GM12865 (cell line): ENCODE data around the gene OR8B8.

Source experiments
- DNase-seq: peaks from one replicate; pipeline ENCODE4 v3.0.0; 2010; ENCODE audit warnings: low read depth
- H3K4me3 ChIP-seq: 2 replicates; pipeline ENCODE4 v1.5.1; 2011; ENCODE audit warnings: mild to moderate bottlenecking, low read depth, low read length, control low read depth
- CTCF ChIP-seq: IDR thresholded peaks from 2 replicates; pipeline ENCODE4 v1.5.1; 2011; ENCODE audit warnings: low read length, control low read depth, low read depth, inconsistent platforms; ENCODE audit not compliant: insufficient read depth; ENCODE audit errors: missing control alignments

The OR8B8 gene

DNA sequence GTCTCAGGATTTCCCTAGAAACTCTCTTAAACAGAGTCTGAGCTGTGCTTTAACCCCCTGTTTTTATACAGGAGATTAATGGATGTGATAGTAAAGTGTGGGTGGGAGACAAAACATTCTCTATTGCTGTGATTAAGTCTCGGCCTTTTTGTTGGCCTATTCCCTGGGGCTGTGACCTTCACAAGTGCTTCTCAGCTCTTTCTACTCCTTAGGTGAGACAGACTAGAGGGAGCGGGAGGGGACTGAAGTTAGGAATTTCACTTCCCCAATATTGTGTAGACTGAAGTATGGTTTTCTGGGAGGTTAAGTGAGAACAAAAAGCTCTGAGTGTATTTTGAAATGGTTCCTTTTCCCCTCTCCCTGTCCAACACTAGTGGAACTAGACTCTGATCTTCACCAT, 29.8 kb upstream of the OR8B8 start:
- no peak for TF ChIP-seq CTCF
- no peak for DNase-seq

DNA sequence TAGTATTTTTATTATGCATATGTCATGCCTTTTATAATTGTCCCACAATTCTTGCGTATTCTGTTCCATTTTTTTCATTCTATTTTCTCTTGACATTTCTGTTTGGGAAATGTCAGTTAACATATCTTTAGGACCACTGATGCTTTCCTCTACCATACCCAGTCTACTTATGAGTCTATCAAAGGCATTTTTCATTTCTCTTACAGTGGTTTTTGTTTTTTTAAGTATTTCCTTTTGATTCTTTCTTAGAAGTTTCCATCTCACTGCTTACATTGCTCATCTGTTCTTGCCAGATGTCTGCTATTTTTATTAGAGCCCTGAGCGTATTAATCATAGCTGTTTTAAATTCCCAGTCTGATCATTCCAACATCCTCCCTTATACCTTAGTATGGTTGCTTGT, 29.3 kb upstream of the OR8B8 start:
- H3K4me3 ChIP-seq, result no peak overlapping the region
- TF ChIP-seq CTCF, result no peak
- DNase-seq, result no peak

More for the DNA sequence above, 29.8 kb upstream of the OR8B8 start:
- no peak overlapping the region for H3K4me3 ChIP-seq

DNA sequence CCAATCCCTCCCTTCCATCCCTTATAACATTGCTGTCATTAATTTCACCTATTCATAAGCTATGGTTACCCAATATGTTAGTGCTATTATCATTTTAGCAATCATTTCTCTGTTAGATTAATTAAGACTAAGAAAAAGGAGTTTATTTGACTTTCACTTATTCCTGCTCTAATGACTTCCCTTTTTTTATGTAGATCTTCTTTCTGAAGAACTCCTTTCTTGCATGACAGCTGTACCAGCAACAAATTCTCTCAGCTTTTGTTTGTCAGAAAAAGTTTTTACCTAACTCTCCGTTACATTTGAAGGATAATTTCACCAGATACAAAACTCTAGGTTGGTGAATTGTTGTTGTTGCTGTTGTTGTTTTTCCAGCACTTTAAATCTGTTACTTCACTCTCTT, 28.6 kb upstream of the OR8B8 start:
- DNase-seq, result no peak
- TF ChIP-seq CTCF, result no peak
- H3K4me3 ChIP-seq, result no peak overlapping the region

DNA sequence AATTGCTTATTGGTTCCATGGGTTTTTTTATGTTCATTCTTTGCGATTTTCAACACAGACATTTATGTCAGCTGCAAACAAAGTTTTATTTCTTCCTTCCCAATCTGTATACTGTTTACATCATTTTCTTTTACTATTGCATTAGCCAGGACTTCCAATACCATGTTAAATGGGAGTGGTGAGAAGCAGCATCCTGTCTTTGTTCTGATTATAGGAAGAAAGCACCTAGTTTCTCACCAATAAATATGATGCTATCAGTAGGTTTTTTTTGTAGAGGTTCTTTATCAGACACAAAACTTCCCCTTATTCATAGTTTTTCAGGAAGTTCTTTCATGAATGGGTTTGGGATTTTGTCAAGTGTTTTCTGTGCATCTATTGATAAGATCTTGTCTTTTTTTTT, 28.0 kb upstream of the OR8B8 start:
- DNase-seq, result no peak
- TF ChIP-seq CTCF, result no peak
- no peak overlapping the region for H3K4me3 ChIP-seq

GRCh38 chr11:124470561-124471227, 25.2 kb upstream of the OR8B8 start:
- TF ChIP-seq CTCF, result no peak
- DNase-seq, result no peak
- H3K4me3 ChIP-seq, result no peak overlapping the region

DNA sequence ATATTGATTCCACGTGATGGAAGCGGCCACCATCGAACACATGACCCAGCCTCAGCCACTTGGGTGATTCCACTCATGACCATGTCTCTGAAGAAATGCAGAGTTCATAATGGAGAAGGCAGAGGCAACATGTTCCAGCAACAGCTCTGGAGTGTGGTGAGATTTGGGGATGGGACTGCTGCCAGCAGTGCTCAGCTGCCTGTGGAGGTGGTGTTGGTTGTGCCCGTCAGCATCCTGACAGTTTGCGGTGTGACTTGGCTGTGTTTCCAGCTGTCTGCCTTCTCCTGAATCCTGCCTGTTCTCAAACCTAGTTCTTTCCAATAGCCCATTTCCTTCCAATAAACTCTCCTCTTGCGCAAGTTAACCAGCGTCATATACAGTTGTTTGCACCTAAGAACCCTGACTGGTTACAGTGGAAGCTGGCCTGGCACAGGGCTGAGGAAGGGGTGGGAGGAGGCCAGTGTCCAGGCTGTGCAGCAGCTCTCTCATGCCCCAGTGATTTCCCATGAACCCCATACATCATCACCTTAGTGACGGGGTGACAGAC, 22.0 kb upstream of the OR8B8 start:
- no peak for DNase-seq
- no peak for TF ChIP-seq CTCF
- H3K4me3 ChIP-seq, result no peak overlapping the region

DNA sequence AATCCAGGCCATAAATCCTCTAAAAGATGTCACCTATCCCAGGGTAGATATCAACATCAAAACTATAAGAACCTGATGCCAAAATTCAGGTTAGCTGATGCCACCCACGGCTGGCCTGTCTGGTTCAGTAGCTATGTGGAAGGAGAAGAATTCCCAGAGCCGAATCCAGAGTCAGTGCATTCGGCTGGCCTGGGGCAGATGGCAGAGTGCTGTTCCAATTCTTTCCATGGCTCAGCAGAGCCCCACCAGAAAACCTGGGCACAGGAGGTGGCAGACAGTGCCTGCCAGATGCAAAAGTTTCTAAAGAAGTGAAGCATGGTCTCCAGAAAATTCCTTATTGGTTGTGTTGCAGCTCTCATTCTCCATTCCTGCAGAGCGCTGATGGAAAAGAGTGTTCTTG, 19.9 kb upstream of the OR8B8 start:
- no peak for DNase-seq
- TF ChIP-seq CTCF, result no peak

More for the DNA sequence above, 19.9 kb upstream of the OR8B8 start:
- no peak overlapping the region for H3K4me3 ChIP-seq
